ENCODE measurements around the gene FARP1. TPM values are rescaled to one million over a fixed set of nuclear protein-coding genes. Genes with fewer than 3 reads are reported as not detected.

Gene FARP1
- total RNA-seq, 4 donors from 2014 or later: 13.1 to 71.2 (median 46.6) TPM

DNA sequence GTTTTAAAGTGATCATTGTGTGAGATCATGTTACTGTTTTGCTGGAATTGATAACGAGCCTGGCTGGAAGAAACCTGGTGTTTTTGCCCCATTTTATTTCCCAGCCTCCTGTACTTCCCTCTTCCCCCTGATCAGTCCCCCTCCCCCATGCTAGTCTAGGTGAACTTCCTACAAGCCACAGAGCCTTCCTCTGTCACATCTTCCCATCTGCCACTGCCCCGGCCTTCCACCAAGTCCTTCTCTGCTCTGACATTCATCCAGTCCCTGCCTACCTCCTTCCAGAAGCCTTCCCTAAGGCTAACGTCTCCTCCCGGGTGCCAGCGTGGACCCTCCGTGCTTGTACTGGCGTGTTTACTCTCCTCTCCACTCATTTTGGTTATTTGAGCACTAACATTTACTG lies 14.3 kb downstream of the FARP1 start:
- no peak for DNase-seq
- TF ChIP-seq CTCF (IDR thresholded peaks at IDR 0.05) (no peak), POLR2A (IDR thresholded peaks at IDR 0.05) (no peak)
- H3K4me3 ChIP-seq: no peak overlapping the region
- H3K27me3 ChIP-seq: no peaks in the 10 kb centered on the region
- H3K9me3 ChIP-seq: no peaks in the 10 kb centered on the region
- intact Hi-C loops (cut with DNase I; ENCODE audit: low total_unique reads): no loop called here
- no peaks in the 10 kb centered on the region for H3K36me3 ChIP-seq
- H3K27ac ChIP-seq: no peak overlapping the region
- no peaks in the 10 kb centered on the region for H3K4me1 ChIP-seq

GRCh38 chr13:98157609-98158008 lies 14.7 kb downstream of the FARP1 start:
- DNase-seq: no peak
- H3K4me1 ChIP-seq: no peaks in the 10 kb centered on the region
- no peaks in the 10 kb centered on the region for H3K9me3 ChIP-seq
- no peaks in the 10 kb centered on the region for H3K27me3 ChIP-seq
- no peak overlapping the region for H3K4me3 ChIP-seq
- intact Hi-C loops (cut with DNase I; ENCODE audit: low total_unique reads): no loop called here
- H3K27ac ChIP-seq: no peak overlapping the region
- TF ChIP-seq CTCF (IDR thresholded peaks at IDR 0.05) (no peak), POLR2A (IDR thresholded peaks at IDR 0.05) (no peak)
- H3K36me3 ChIP-seq: no peaks in the 10 kb centered on the region

DNA sequence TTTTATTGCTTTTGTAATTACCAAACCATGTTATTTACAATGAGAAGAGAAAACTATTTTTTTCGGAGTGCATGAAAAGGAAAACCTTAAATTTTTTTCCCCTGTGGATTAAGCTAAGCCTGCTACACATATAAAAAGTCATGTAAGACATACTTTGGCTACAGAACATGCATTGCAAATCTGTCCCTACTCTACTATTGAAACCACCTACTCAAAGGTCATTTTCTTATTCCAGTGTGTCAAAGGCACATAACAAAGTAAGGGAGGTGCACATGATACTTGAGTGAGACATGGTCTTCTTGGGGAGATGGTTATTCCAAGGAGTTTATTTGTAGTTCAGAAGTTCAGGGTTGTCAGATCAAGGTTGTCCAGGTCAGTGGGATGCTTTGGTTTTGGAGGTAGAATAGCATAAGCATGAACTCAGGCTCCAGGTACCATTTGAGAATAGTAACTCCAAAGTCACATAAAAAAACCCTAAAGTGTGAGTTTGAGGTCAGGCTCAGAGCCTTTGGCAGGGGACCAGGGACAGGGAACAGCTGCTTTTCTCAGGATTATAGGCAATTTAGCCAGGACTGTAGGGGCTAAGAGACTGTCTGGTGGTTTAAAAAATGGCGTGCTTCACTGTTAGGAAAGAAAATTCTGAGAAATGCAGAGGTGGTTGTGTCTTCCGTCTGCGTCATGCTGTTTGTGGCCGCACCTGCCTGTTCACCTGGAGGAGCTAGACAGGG lies 15.4 kb downstream of the FARP1 start:
- Histone ChIP-seq H3K27ac (no peak overlapping the region), H3K4me3 (no peak overlapping the region), H3K36me3 (no peaks in the 10 kb centered on the region), H3K4me1 (no peaks in the 10 kb centered on the region), H3K9me3 (no peaks in the 10 kb centered on the region), H3K27me3 (no peaks in the 10 kb centered on the region)
- TF ChIP-seq POLR2A (IDR thresholded peaks at IDR 0.05) (no peak), CTCF (IDR thresholded peaks at IDR 0.05) (no peak)
- intact Hi-C loops (cut with DNase I; ENCODE audit: low total_unique reads): no loop called here
- no peak for DNase-seq

DNA sequence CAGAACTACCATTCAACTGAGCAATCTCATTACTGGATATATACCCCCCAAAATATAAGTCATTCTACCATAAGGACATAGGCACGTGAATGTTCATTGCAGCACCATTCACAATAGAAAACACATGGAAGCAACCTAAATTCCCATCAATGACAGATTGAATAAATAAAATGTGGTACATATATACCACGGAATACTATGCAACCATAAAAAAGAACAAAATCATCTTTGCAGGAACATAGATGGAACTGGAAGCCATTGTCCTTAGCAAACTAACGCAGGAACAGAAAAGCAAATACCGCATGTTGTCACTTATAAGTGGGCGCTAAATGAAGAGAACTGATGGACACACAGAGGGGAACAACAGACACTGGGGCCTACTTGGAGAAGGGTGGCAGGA lies 20.0 kb downstream of the FARP1 start:
- Histone ChIP-seq H3K9me3 (no peaks in the 10 kb centered on the region), H3K4me1 (no peaks in the 10 kb centered on the region), H3K27ac (no peak overlapping the region), H3K27me3 (no peaks in the 10 kb centered on the region), H3K36me3 (no peaks in the 10 kb centered on the region), H3K4me3 (no peak overlapping the region)
- intact Hi-C loops (cut with DNase I; ENCODE audit: low total_unique reads): no loop called here
- no peak for DNase-seq
- TF ChIP-seq POLR2A (IDR thresholded peaks at IDR 0.05) (no peak), CTCF (IDR thresholded peaks at IDR 0.05) (no peak)

DNA sequence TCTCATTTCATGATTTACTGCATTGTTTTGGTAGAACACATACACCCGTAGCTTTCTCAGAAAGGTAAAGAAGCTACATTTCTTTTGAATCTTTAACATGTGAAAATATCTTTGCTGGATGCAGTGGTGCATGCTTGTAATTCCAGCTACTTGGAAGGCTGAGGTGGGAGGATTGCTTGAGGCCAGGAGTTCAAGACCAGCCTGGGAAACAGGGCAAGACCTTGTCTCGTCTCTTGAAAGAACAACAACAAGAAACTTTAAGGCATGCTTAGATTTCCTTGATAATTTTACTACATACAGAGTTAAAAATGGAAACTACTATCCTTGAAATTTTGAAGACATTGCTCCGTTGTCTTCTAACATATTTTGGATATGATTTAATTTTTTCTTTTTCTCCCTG lies 26.4 kb downstream of the FARP1 start:
- Histone ChIP-seq H3K36me3 (no peaks in the 10 kb centered on the region), H3K27ac (no peak overlapping the region)
- TF ChIP-seq POLR2A (IDR thresholded peaks at IDR 0.05): no peak
- no peak for TF ChIP-seq CTCF (IDR thresholded peaks at IDR 0.05)

More for the DNA sequence above, 26.4 kb downstream of the FARP1 start:
- Histone ChIP-seq H3K27me3 (no peaks in the 10 kb centered on the region), H3K9me3 (no peaks in the 10 kb centered on the region), H3K4me1 (peaks cover 15 to 20% of the 10 kb centered on the region in 2 donors), H3K4me3 (no peak overlapping the region)
- intact Hi-C loops (cut with DNase I; ENCODE audit: low total_unique reads): no loop called here
- DNase-seq: no peak
